ENCODE data around the gene RINL.
"Not testable (repeated sequence)": the region's sequence is repeated elsewhere in the genome, so short reads cannot be mapped to it uniquely, and the experiment has no call there.

The RINL gene

GRCh38 chr19:38905620-38906019, 27.5 kb upstream of the RINL start:
- DNase-seq (ENCODE audit: low read depth): no peak

GRCh38 chr19:38904581-38905539, 26.8 kb upstream of the RINL start:
- no peak for DNase-seq (ENCODE audit: low read depth)

GRCh38 chr19:38901683-38902082, 23.6 kb upstream of the RINL start:
- DNase-seq (ENCODE audit: low read depth): no peak

GRCh38 chr19:38900743-38901190, 22.7 kb upstream of the RINL start:
- DNase-seq (ENCODE audit: low read depth): no peak

- DNase-seq (ENCODE audit: low read depth): no peak
Measured at GRCh38 chr19:38900202-38900629, 22.1 kb upstream of the RINL start.

- DNase-seq (ENCODE audit: low read depth): peak; percentile 100
Measured at GRCh38 chr19:38899447-38900201, 21.5 kb upstream of the RINL start, which contains the start of the genes NFKBIB and SIRT2. Gene NFKBIB (plus strand): TSS chr19:38899969. CDS start chr19:38900033, 64 bp downstream. Gene SIRT2 (minus strand): TSS chr19:38899618. CDS start chr19:38899521, 97 bp downstream.

- DNase-seq (ENCODE audit: low read depth): no peak
Measured at GRCh38 chr19:38898788-38899446, 20.8 kb upstream of the RINL start.

- no peak for DNase-seq (ENCODE audit: low read depth)
Measured at GRCh38 chr19:38894968-38895367, 16.9 kb upstream of the RINL start.

- no peak for DNase-seq (ENCODE audit: low read depth)
Measured at GRCh38 chr19:38893341-38893771, 15.3 kb upstream of the RINL start.

- DNase-seq (ENCODE audit: low read depth): no peak
Measured at GRCh38 chr19:38892841-38893240, 14.8 kb upstream of the RINL start.

GRCh38 chr19:38891771-38892170, 13.7 kb upstream of the RINL start:
- no peak for DNase-seq (ENCODE audit: low read depth)

GRCh38 chr19:38890686-38891085, 12.6 kb upstream of the RINL start:
- no peak for DNase-seq (ENCODE audit: low read depth)

GRCh38 chr19:38889803-38890202, 11.7 kb upstream of the RINL start:
- no peak for DNase-seq (ENCODE audit: low read depth)

- no peak for DNase-seq (ENCODE audit: low read depth)
Measured at GRCh38 chr19:38888876-38889275, 10.8 kb upstream of the RINL start.

- not testable (repeated sequence) for DNase-seq (ENCODE audit: low read depth)
Measured at GRCh38 chr19:38884691-38885090, 6.6 kb upstream of the RINL start.

- DNase-seq (ENCODE audit: low read depth): no peak
Measured at GRCh38 chr19:38883286-38883685, 5.2 kb upstream of the RINL start.

GRCh38 chr19:38880882-38881609, 3.0 kb upstream of the RINL start:
- DNase-seq (ENCODE audit: low read depth): no peak

GRCh38 chr19:38880076-38880881, 2.2 kb upstream of the RINL start:
- no peak for DNase-seq (ENCODE audit: low read depth)

- no peak for DNase-seq (ENCODE audit: low read depth)
Measured at GRCh38 chr19:38879400-38879751, 1.3 kb upstream of the RINL start.

GRCh38 chr19:38878575-38879399, 712 bp upstream of the RINL start:
- no peak for DNase-seq (ENCODE audit: low read depth)

Data from GM04504 (cell line).